T-cell (primary cell): ENCODE results near the gene GHRH. TPM values are rescaled to one million over a fixed set of nuclear protein-coding genes. Genes with fewer than 3 reads are reported as not detected.
A peak's percentile ranks its signal among the peaks of the same experiment; 100 is the strongest.

Experiments used
- ATAC-seq, 4 experiments: fragments of 200-7000 bp in 3 of 4; fragments of 150-1000 bp in 1 of 4; cut with Tn5 transposase; replicated peaks in 1 of 4; 1 replicate in 3 of 4; 2 replicates in 1 of 4; pipeline ENCODE4 v1.10.0; 2021; ENCODE audit warnings: moderate library complexity in 3 of 4, mild to moderate bottlenecking in 2 of 4, moderate number of reproducible peaks in 1 of 4
- CTCF ChIA-PET, 2 donors: fragments of 300-600 bp; sonication (Branson Sonifier 250); formaldehyde crosslinking; loops; one replicate each; lab custom pipeline; 2022; ENCODE audit warnings: antibody characterized with exemption in 2 of 2; lab: Charles Lee
- POLR2A ChIA-PET, 2 donors: fragments of 300-600 bp; sonication (Branson Sonifier 250); formaldehyde crosslinking; loops; one replicate each; lab custom pipeline; 2022; ENCODE audit warnings: antibody characterized with exemption in 2 of 2; lab: Charles Lee
- DNase-seq, 35 experiments: peaks; one replicate each; pipeline versions ENCODE4 v3.0.0 to v3.0.0-alpha.2; 2013 to 2023
- H3K27ac ChIP-seq: one replicate; pipeline ENCODE4 v1.5.1; 2013; ENCODE audit warnings: low read length
- H3K27me3 ChIP-seq, 2 experiments: replicated peaks in 1 of 2; 1 replicate in 1 of 2; 2 replicates in 1 of 2; pipeline versions ENCODE4 v1.6.1 to v1.7.0; 2013; ENCODE audit warnings: low read length in 1 of 2, mixed read lengths in 1 of 2; ENCODE audit not compliant: control insufficient read depth in 2 of 2, insufficient read depth in 2 of 2; ENCODE audit errors: extremely low read depth in 1 of 2
- H3K36me3 ChIP-seq, 2 donors: 1 replicate in 1 of 2; 2 replicates in 1 of 2; pipeline versions ENCODE4 v1.6.1 to v1.7.0; 2013; ENCODE audit warnings: low read length in 1 of 2; ENCODE audit not compliant: control insufficient read depth in 2 of 2, insufficient read depth in 1 of 2; ENCODE audit errors: extremely low read depth in 1 of 2
- H3K4me1 ChIP-seq, 2 experiments: 1 replicate in 1 of 2; 2 replicates in 1 of 2; pipeline versions ENCODE4 v1.6.1 to v1.7.0; 2013; ENCODE audit warnings: low read length in 2 of 2, mixed read lengths in 1 of 2; ENCODE audit not compliant: insufficient read depth in 2 of 2, control insufficient read depth in 1 of 2; ENCODE audit errors: extremely low read depth in 1 of 2
- H3K4me3 ChIP-seq, 2 donors: 1 replicate in 1 of 2; 2 replicates in 1 of 2; pipeline versions ENCODE4 v1.5.1 to v1.7.0; 2013; ENCODE audit warnings: mild to moderate bottlenecking in 2 of 2, low read length in 1 of 2, moderate library complexity in 1 of 2; ENCODE audit not compliant: control insufficient read depth in 1 of 2; ENCODE audit errors: extremely low read depth in 1 of 2
- H3K9me3 ChIP-seq: 2 replicates; pipeline ENCODE4 v1.7.0; 2013
- H3K27ac Mint-ChIP-seq, 2 donors: one replicate each; pipeline ENCODE4 v1.8.0; 2020 to 2021; ENCODE audit warnings: mild to moderate bottlenecking in 2 of 2, mixed read lengths in 2 of 2
- H3K27me3 Mint-ChIP-seq, 2 donors: one replicate each; pipeline ENCODE4 v1.8.0; 2021 to 2022; ENCODE audit warnings: mixed read lengths in 2 of 2
- H3K36me3 Mint-ChIP-seq: one replicate; pipeline ENCODE4 v1.8.0; 2021; ENCODE audit warnings: mixed read lengths
- H3K4me1 Mint-ChIP-seq, 3 donors: one replicate each; pipeline ENCODE4 v1.8.0; 2020 to 2022; ENCODE audit warnings: mixed read lengths in 3 of 3, mild to moderate bottlenecking in 1 of 3
- H3K4me3 Mint-ChIP-seq, 3 donors: one replicate each; pipeline ENCODE4 v1.8.0; 2020 to 2022; ENCODE audit warnings: mild to moderate bottlenecking in 3 of 3, mixed read lengths in 3 of 3, moderate library complexity in 3 of 3
- H3K9me3 Mint-ChIP-seq, 3 donors: one replicate each; pipeline ENCODE4 v1.8.0; 2020 to 2022; ENCODE audit warnings: mixed read lengths in 3 of 3
- WGBS: methylation state at CpG from one replicate; pipeline ENCODE4 v1.1.5; 2013; ENCODE audit warnings: missing lambda C conversion rate; ENCODE audit not compliant: insufficient coverage; 5-methylcytosine and 5-hydroxymethylcytosine counted together
- total RNA-seq, 35 experiments: library from RNA in 6 of 35; stranded (reverse) in 6 of 35; fragments of 120-200 nt in 1 of 35; gene quantifications; one replicate each; pipeline versions ENCODE4 v1.2.1 to v1.2.4 and lab custom pipeline; 2013 to 2026

The GHRH gene
- total RNA-seq, 5 donors from 2014 or later (not counting 1 experiment from before 2014, with no cell fraction given), result not detected

DNA sequence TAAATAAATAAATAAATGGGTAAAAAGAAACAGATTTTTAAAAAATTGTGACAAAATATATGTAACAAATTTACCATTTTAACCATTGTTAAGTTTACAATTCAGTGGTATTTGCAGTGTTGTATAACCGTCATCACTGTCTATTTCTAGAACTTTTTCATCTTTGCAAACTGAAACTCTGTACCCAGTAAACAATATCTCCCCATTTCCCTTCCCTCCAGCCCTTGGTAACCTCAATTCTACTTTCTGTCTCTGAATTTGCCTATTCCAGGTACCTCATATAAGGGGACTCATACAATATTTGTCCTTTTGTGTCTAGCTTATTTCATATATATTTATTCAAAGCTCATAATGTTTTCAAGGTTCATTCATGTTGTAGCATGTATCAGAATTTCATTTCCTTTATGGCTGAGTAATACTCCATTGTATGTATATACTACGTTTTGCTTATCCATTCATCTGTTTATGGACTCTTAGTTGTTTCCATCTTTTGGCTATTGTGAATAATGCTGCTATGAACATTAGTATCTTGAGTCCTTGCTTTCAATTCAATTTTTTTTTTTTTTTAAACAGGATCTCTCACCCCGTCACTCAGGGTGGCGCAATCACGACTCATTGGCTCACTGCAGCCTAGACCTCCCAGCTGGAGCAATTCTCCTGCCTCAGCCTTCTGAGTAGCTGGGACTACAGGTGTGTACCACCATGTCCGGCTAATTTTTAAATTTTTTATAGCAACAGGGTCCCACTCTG lies 36.8 kb upstream of the GHRH start:
- peaks cover 0 to 38% of the 10 kb centered on the region in 2 donors for H3K36me3 ChIP-seq
- no peaks in the 10 kb centered on the region for H3K9me3 ChIP-seq
- Mint-ChIP-seq H3K4me1 (peaks cover 39 to 50% (median 47%) of the 10 kb centered on the region in 3 donors), H3K27ac (no peak overlapping the region), H3K9me3 (peaks cover 3 to 4% (median 3%) of the 10 kb centered on the region in 3 donors), H3K36me3 (peaks cover 53% of the 10 kb centered on the region), H3K4me3 (no peak overlapping the region), H3K27me3 (no peaks in the 10 kb centered on the region)
- H3K4me1 ChIP-seq, result peaks cover 0 to 4% of the 10 kb centered on the region in 2 experiments
- CTCF ChIA-PET, result interaction anchor here in 1 of 2 donors (1.0 kb wide), 1 partner anchor 87 kb away, joined by 3 read pairs; no protein-coding TSS in a partner anchor
- no peak for DNase-seq
- no peak for ATAC-seq
- H3K27ac ChIP-seq, result no peak overlapping the region
- no peaks in the 10 kb centered on the region for H3K27me3 ChIP-seq
- WGBS, result 90% methylated on average over 4 of the region's 6 CpGs
- no peak overlapping the region for H3K4me3 ChIP-seq
- POLR2A ChIA-PET, result interaction anchor here in 1 of 2 donors (0.5 kb wide), 1 partner anchor 78 kb away, joined by 16 read pairs; no protein-coding TSS in a partner anchor

DNA sequence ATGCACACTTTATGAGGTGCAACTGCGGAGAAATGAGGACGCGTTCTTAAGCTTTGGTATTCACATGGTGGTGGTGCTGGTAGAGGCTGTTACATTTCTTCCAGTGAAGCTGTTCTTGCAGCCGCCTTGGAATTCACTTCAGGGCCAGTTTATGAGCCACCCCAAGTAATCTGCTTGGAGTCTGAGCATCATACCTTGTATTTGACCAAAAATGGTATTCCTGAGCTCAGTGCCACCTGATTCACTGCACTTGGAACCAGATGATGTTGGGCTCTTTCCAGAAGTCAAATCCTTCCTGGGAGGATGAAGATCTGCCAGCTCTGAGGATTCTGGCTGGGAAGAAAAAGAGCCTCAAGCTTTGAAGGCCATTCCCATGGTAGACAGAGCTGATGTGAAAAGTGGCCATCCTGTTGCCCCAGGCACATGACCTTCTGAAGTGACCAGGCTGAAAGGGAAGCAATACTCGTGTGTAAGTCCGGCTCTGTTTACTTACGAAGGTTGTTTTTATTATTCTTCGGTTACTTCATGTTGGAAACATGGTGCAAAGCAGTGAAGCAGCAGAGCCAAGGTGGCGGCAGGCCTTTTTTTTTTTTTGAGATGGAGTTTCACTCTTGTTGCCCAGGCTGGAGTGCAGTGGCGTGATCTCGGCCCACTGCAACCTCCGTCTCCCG lies 35.6 kb upstream of the GHRH start:
- Histone ChIP-seq H3K36me3 (peaks cover 3 to 37% of the 10 kb centered on the region in 2 donors), H3K27ac (no peak overlapping the region), H3K9me3 (no peaks in the 10 kb centered on the region), H3K4me1 (peaks cover 0 to 4% of the 10 kb centered on the region in 2 experiments), H3K4me3 (no peak overlapping the region), H3K27me3 (no peaks in the 10 kb centered on the region)
- ChIA-PET CTCF (interaction anchor here in 1 of 2 donors (0.6 kb wide), 1 partner anchor 253 kb away, joined by 5 read pairs; no protein-coding TSS in a partner anchor), POLR2A (no interaction called here)
- DNase-seq (no peak), ATAC-seq (no peak)
- H3K27me3 Mint-ChIP-seq, result no peaks in the 10 kb centered on the region
- 100% methylated on average over 4 of the region's 13 CpGs for WGBS
- peaks cover 63% of the 10 kb centered on the region for H3K36me3 Mint-ChIP-seq
- peaks cover 48 to 55% (median 53%) of the 10 kb centered on the region in 3 donors for H3K4me1 Mint-ChIP-seq
- no peak overlapping the region for H3K4me3 Mint-ChIP-seq
- no peak overlapping the region for H3K27ac Mint-ChIP-seq
- peaks cover 3 to 5% (median 4%) of the 10 kb centered on the region in 3 donors for H3K9me3 Mint-ChIP-seq

DNA sequence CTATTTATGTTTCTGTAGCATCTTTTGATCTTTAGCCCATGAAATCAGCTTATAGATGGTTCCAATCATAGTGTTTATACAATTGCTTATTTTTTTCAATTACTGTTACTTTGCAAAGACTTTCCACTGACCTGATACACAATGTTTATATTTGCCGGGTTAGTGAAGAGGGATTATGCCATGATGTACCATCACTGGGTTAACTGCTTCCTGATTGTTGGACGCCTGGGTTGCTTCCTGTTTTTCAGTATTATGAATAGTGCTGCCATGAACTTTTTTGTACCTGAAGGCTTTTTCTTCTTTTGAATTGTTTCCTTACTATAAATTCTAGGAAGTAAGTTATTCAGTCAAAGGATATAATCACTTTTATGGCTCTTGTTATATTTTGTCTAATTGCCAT lies 34.8 kb upstream of the GHRH start:
- peak overlapping the region in 1 of 2 donors; percentile 10 for H3K27ac Mint-ChIP-seq
- no peak overlapping the region for H3K4me3 ChIP-seq
- H3K4me1 Mint-ChIP-seq, result peaks cover 55 to 62% (median 57%) of the 10 kb centered on the region in 3 donors
- no peaks in the 10 kb centered on the region for H3K9me3 ChIP-seq
- CTCF ChIA-PET, result interaction anchor here in 1 of 2 donors (0.6 kb wide), 1 partner anchor 253 kb away, joined by 5 read pairs; no protein-coding TSS in a partner anchor
- peaks cover 0 to 4% of the 10 kb centered on the region in 2 experiments for H3K4me1 ChIP-seq
- WGBS, result no CpG with 5 or more reads among the region's 2 CpGs
- ATAC-seq (no peak), DNase-seq (no peak)
- POLR2A ChIA-PET, result no interaction called here
- peaks cover 55% of the 10 kb centered on the region for H3K36me3 Mint-ChIP-seq
- H3K36me3 ChIP-seq, result peaks cover 3 to 30% of the 10 kb centered on the region in 2 donors
- no peak overlapping the region for H3K27ac ChIP-seq
- peaks cover 3 to 5% (median 4%) of the 10 kb centered on the region in 3 donors for H3K9me3 Mint-ChIP-seq
- no peaks in the 10 kb centered on the region for H3K27me3 ChIP-seq
- H3K4me3 Mint-ChIP-seq, result no peak overlapping the region
- no peaks in the 10 kb centered on the region for H3K27me3 Mint-ChIP-seq

DNA sequence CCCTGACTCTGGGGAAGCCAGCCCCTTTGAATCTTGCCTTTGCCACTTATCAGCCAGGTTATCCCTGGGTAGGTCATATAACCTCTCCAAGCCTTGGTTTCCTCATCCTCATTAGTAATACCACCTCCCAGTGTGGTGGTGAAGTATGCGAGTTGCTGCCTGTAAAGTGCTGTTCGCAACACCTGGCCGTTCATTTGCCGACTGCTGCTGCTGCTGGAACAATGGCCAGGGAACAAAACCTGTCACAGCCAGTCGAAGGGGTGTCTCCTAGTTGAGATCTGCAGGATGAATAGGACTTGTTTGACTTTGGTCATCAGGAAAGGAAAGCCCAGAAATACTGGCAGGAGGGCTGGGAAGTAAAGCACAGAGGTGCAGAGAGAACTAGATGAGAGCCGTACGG lies 34.0 kb upstream of the GHRH start:
- ChIA-PET POLR2A (no interaction called here), CTCF (no interaction called here)
- peaks cover 60 to 67% (median 65%) of the 10 kb centered on the region in 3 donors for H3K4me1 Mint-ChIP-seq
- 100% methylated on average over 4 of the region's 7 CpGs for WGBS
- H3K36me3 ChIP-seq, result peaks cover 3 to 26% of the 10 kb centered on the region in 2 donors
- ATAC-seq (no peak), DNase-seq (no peak)
- no peak overlapping the region for H3K27ac ChIP-seq
- H3K27me3 Mint-ChIP-seq, result no peaks in the 10 kb centered on the region
- no peaks in the 10 kb centered on the region for H3K27me3 ChIP-seq
- H3K27ac Mint-ChIP-seq, result no peak overlapping the region
- peaks cover 2 to 6% of the 10 kb centered on the region in 2 experiments for H3K4me1 ChIP-seq
- no peaks in the 10 kb centered on the region for H3K9me3 ChIP-seq
- H3K4me3 Mint-ChIP-seq, result no peak overlapping the region
- H3K4me3 ChIP-seq, result no peak overlapping the region
- H3K9me3 Mint-ChIP-seq, result peaks cover 3 to 5% (median 4%) of the 10 kb centered on the region in 3 donors
- peaks cover 53% of the 10 kb centered on the region for H3K36me3 Mint-ChIP-seq

DNA sequence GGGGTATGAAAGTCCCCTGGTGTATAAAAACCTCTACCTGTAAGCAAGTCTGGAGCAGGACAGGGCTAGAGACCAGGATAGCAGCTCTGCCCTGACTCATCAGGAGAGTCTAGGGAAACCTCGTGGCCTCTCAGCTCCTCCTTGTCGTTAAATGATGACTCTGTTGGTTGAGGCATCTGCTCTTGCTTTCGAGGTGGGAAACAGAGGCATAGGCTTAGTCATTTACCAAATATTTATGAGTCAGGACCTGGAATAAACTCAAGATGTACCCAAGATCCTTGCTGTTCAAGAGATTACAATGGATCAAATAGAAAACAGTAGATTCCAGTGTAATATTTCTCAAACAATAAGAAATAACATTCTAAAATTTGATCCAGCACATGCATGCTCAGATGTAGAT lies 33.4 kb upstream of the GHRH start:
- peaks cover 55 to 69% (median 63%) of the 10 kb centered on the region in 3 donors for H3K4me1 Mint-ChIP-seq
- Histone ChIP-seq H3K36me3 (peaks cover 3 to 22% of the 10 kb centered on the region in 2 donors), H3K4me3 (no peak overlapping the region), H3K9me3 (no peaks in the 10 kb centered on the region), H3K4me1 (peaks cover 3 to 12% of the 10 kb centered on the region in 2 experiments), H3K27ac (no peak overlapping the region), H3K27me3 (no peaks in the 10 kb centered on the region)
- ChIA-PET CTCF (no interaction called here), POLR2A (no interaction called here)
- no peaks in the 10 kb centered on the region for H3K27me3 Mint-ChIP-seq
- H3K9me3 Mint-ChIP-seq, result peaks cover 3 to 5% (median 4%) of the 10 kb centered on the region in 3 donors
- 24% methylated on average over 2 of the region's 3 CpGs for WGBS
- ATAC-seq (no peak), DNase-seq (no peak)
- H3K36me3 Mint-ChIP-seq, result peaks cover 47% of the 10 kb centered on the region
- H3K27ac Mint-ChIP-seq, result no peak overlapping the region
- H3K4me3 Mint-ChIP-seq, result no peak overlapping the region

DNA sequence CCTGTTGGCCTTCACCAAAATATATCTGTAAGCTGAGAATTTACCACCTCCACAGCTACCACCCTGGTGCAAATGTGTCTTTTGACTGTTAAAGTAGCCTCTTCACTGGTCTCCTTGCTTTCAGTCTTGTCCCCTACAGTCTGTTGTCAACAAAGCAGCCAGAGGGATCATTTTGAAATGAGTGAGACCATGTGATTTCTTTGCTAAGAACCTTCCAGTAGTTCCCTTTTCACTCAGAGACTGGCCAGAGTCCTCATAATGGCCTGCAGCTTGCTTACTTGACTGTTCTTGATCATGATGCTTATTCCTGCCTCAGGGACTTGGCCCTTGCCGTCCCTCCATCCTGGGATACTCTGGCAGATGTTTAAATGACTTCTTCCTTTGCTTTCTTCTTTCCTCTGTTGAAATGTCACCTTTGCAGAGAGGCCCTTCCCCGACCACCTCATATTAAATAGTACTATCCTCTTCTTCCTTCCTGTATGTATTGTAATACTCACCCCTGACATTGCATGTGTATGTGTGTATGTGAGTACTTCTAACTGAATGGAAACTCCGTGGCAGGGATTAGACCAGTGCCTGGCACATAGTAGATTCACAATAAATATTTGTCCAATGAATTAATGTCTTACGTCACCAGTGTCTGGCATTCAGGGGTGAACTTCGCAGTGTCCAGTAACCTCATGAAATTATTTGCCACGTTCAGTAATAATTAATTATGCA lies 32.8 kb upstream of the GHRH start:
- Mint-ChIP-seq H3K4me1 (peaks cover 55 to 68% (median 64%) of the 10 kb centered on the region in 3 donors), H3K9me3 (peaks cover 3 to 5% (median 4%) of the 10 kb centered on the region in 3 donors), H3K4me3 (no peak overlapping the region), H3K27ac (no peak overlapping the region), H3K36me3 (peaks cover 42% of the 10 kb centered on the region), H3K27me3 (no peaks in the 10 kb centered on the region)
- DNase-seq (no peak), ATAC-seq (no peak)
- 78% methylated on average over 1 of the region's 6 CpGs for WGBS
- Histone ChIP-seq H3K27ac (no peak overlapping the region), H3K36me3 (peaks cover 3 to 17% of the 10 kb centered on the region in 2 donors), H3K4me3 (no peak overlapping the region), H3K9me3 (no peaks in the 10 kb centered on the region), H3K27me3 (no peaks in the 10 kb centered on the region), H3K4me1 (peaks cover 3 to 16% of the 10 kb centered on the region in 2 experiments)
- ChIA-PET CTCF (no interaction called here), POLR2A (no interaction called here)
